ENCODE data around the gene SCAP. TPM values are rescaled to one million over a fixed set of nuclear protein-coding genes. Genes with fewer than 3 reads are reported as not detected.

Gene SCAP
- total and polyA plus RNA-seq, 2 of the 4 experiments (the other 2 are of a cell fraction), result 25.3 to 34.6 TPM

DNA sequence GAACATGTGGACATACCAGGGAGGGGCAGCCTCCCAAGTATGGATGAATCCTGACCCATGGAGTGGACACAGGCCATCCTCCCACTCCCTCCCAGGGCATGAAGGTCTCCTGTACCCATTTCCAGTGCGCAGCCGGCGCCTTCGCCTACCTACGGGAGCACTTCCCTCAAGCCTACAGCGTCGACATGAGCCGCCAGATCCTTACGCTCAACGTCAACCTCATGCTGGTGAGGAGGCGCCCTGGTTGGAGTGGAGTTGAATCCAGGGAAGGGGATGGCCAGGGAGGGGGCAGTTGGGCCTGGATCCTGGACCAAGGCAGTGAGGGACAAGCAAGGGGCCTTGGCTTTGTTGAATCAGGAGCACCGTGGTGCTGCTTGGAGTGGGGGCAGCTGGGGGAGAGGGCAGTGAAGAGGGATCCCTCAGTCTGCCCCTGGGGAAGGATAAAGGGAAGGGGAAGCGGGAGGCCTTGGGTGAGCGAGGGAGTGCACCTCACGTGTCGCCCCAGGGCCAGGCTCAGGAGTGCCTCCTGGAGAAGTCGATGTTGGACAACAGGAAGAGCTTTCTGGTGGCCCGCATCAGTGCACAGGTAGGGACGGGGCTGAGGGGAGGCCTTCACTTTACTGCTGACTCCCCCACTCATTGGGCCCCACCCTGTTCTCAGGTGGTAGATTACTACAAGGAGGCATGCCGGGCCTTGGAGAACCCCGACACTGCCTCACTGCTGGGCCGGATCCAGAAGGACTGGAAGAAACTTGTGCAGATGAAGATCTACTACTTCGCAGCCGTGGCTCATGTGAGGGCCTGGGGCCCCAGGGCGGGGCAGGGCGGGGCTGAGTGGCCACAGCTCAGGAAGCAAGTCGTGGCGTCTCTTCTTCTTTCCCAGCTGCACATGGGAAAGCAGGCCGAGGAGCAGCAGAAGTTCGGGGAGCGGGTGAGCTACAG, 69.7 kb downstream of the SCAP start:
- H3K23ac ChIP-seq (ENCODE audit: low read depth, low read length), result no peak overlapping the region
- intact Hi-C loops (cut with micrococcal nuclease), result no loop called here
- H2AFZ ChIP-seq (replicated peaks; ENCODE audit: low read length, poor library complexity), result no peak overlapping the region
- H3K4me1 ChIP-seq (ENCODE audit: control insufficient read depth, insufficient read depth, low read length), result peaks cover 11% of the 10 kb centered on the region; the same call in 1 of the 2 replicates
- no peaks in the 10 kb centered on the region for H3K9me3 ChIP-seq (ENCODE audit: control insufficient read depth, insufficient read depth, low read length)
- ChIA-PET POLR2A (ENCODE audit: unreplicated experiment) (no interaction called here), CTCF (no interaction called here)
- no peak overlapping the region for H4K91ac ChIP-seq (ENCODE audit: insufficient read depth, low read depth, low read length)
- H3K9ac ChIP-seq (ENCODE audit: low read depth, low read length), result no peak overlapping the region
- no peak overlapping the region for H2BK20ac ChIP-seq (ENCODE audit: low read depth, low read length)
- peaks cover 19 to 38% of the 10 kb centered on the region in 2 experiments for H3K79me1 ChIP-seq (ENCODE audit: low read depth in 1 of 2, low read length in 2 of 2)
- peak overlapping the region; percentile 39 for H2AK9ac ChIP-seq (replicated peaks; ENCODE audit: low read depth, low read length, poor library complexity)
- no peak overlapping the region for H4K8ac ChIP-seq (ENCODE audit: low read depth in 2 of 2, low read length in 2 of 2)
- H3K56ac ChIP-seq (ENCODE audit: extremely low read depth, insufficient read depth, low read length), result no peak overlapping the region
- H3K4me3 ChIP-seq (ENCODE audit: insufficient read depth, low read depth, low read length), result no peak overlapping the region
- in situ Hi-C loops (cut with MboI; ENCODE audit: low sequenced_read_pairs), result no loop called here
- no peak overlapping the region for H2AK5ac ChIP-seq (ENCODE audit: low read depth, low read length)
- dilution Hi-C loops (cut with HindIII; ENCODE audit: low sequenced_read_pairs, unreplicated experiment), result no loop called here
- no peaks in the 10 kb centered on the region for H3K27me3 ChIP-seq (ENCODE audit: control insufficient read depth, insufficient read depth, low read length)
- H2BK15ac ChIP-seq (ENCODE audit: low read depth, low read length), result no peak overlapping the region
- ATAC-seq (ENCODE audit: low read depth) (no peak), DNase-seq (no peak)
- no peak overlapping the region for H2BK120ac ChIP-seq (ENCODE audit: low read depth, low read length)
- peaks cover 43% of the 10 kb centered on the region; the same call in 1 of the 2 replicates for H3K36me3 ChIP-seq (ENCODE audit: control insufficient read depth, insufficient read depth, low read length)
- no peak overlapping the region for H4K5ac ChIP-seq (ENCODE audit: low read depth, low read length)
- no peak overlapping the region for H3K14ac ChIP-seq (replicated peaks; ENCODE audit: low read depth, low read length)
- H3K9me1 ChIP-seq (ENCODE audit: insufficient read depth, low read length), result peaks cover 21% of the 10 kb centered on the region
- H4K20me1 ChIP-seq (ENCODE audit: insufficient read depth, low read length), result peaks cover 40% of the 10 kb centered on the region
- TF ChIP-seq MXI1 (IDR thresholded peaks at IDR 0.05; ENCODE audit: borderline replicate concordance, low read depth, low read length), result no peak
- no peak for TF ChIP-seq FOS (IDR thresholded peaks at IDR 0.05; ENCODE audit: low read depth, low read length)
- TF ChIP-seq, protein P1, sequence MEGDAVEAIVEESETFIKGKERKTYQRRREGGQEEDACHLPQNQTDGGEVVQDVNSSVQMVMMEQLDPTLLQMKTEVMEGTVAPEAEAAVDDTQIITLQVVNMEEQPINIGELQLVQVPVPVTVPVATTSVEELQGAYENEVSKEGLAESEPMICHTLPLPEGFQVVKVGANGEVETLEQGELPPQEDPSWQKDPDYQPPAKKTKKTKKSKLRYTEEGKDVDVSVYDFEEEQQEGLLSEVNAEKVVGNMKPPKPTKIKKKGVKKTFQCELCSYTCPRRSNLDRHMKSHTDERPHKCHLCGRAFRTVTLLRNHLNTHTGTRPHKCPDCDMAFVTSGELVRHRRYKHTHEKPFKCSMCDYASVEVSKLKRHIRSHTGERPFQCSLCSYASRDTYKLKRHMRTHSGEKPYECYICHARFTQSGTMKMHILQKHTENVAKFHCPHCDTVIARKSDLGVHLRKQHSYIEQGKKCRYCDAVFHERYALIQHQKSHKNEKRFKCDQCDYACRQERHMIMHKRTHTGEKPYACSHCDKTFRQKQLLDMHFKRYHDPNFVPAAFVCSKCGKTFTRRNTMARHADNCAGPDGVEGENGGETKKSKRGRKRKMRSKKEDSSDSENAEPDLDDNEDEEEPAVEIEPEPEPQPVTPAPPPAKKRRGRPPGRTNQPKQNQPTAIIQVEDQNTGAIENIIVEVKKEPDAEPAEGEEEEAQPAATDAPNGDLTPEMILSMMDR (conservative IDR thresholded peaks at IDR 0.05; ENCODE audit: low read depth, low read length), result no peak
- TF ChIP-seq MAZ (IDR thresholded peaks at IDR 0.05; ENCODE audit: borderline replicate concordance, low read depth, low read length), result no peak
- TF ChIP-seq RAD21 (IDR thresholded peaks at IDR 0.05; ENCODE audit: low read length), result no peak
- TF ChIP-seq, protein P2, sequence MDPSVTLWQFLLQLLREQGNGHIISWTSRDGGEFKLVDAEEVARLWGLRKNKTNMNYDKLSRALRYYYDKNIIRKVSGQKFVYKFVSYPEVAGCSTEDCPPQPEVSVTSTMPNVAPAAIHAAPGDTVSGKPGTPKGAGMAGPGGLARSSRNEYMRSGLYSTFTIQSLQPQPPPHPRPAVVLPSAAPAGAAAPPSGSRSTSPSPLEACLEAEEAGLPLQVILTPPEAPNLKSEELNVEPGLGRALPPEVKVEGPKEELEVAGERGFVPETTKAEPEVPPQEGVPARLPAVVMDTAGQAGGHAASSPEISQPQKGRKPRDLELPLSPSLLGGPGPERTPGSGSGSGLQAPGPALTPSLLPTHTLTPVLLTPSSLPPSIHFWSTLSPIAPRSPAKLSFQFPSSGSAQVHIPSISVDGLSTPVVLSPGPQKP (IDR thresholded peaks at IDR 0.05; ENCODE audit: borderline replicate concordance, low read depth, low read length), result no peak
- TF ChIP-seq BHLHE40 (IDR thresholded peaks at IDR 0.05; ENCODE audit: low read depth, low read length), result no peak
- no peak for TF ChIP-seq NFE2L2 (IDR thresholded peaks at IDR 0.05; ENCODE audit: low read depth, low read length)
- no peak for TF ChIP-seq RFX5 (IDR thresholded peaks at IDR 0.05; ENCODE audit: low read depth, low read length)
- TF ChIP-seq SMC3 (IDR thresholded peaks at IDR 0.05; ENCODE audit: low read depth, low read length), result no peak
- TF ChIP-seq CEBPB (IDR thresholded peaks at IDR 0.05; ENCODE audit: low read depth, low read length), result no peak
- TF ChIP-seq MAFK (IDR thresholded peaks at IDR 0.05; ENCODE audit: low read depth, low read length), result no peak
- TF ChIP-seq, protein P3, sequence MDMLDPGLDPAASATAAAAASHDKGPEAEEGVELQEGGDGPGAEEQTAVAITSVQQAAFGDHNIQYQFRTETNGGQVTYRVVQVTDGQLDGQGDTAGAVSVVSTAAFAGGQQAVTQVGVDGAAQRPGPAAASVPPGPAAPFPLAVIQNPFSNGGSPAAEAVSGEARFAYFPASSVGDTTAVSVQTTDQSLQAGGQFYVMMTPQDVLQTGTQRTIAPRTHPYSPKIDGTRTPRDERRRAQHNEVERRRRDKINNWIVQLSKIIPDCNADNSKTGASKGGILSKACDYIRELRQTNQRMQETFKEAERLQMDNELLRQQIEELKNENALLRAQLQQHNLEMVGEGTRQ (IDR thresholded peaks at IDR 0.05; ENCODE audit: low read depth, low read length), result no peak
- H3K4ac ChIP-seq (ENCODE audit: low read depth, low read length), result no peak overlapping the region
- H3K18ac ChIP-seq (ENCODE audit: low read depth, low read length), result no peak overlapping the region
- H3K4me2 ChIP-seq (ENCODE audit: low read depth, low read length), result no peak overlapping the region
- 94% methylated on average over 8 of the region's 31 CpGs; no CpG with 5 or more reads in 1 of the 2 experiments for WGBS, 2 experiments (ENCODE audit: extremely low coverage in 2 of 2, insufficient read length in 1 of 2)
- H2BK5ac ChIP-seq (ENCODE audit: low read depth, low read length, poor library complexity, severe bottlenecking), result no peak overlapping the region
- H3K27ac ChIP-seq (ENCODE audit: insufficient read depth, low read length), result no peak overlapping the region
- no TSS peak for BruUV-seq (replicated peaks)

Data from IMR-90 (cell line).